HUES48 (cell line): ENCODE results near the gene NANP.
"Not testable (repeated sequence)": the region's sequence is repeated elsewhere in the genome, so short reads cannot be mapped to it uniquely, and the experiment has no call there.

ENCODE experiments used
- H3K27ac ChIP-seq: one replicate; pipeline ENCODE4 v1.7.0; 2013; ENCODE audit warnings: low read depth, low read length, inconsistent platforms
- H3K27me3 ChIP-seq: 2 replicates; pipeline ENCODE4 v1.6.1; 2013; ENCODE audit warnings: mild to moderate bottlenecking, low read length; ENCODE audit not compliant: control insufficient read depth, insufficient read depth
- H3K36me3 ChIP-seq: 2 replicates; pipeline ENCODE4 v1.6.1; 2013; ENCODE audit warnings: low read length; ENCODE audit not compliant: control insufficient read depth, insufficient read depth
- H3K4me1 ChIP-seq: 2 replicates; pipeline ENCODE4 v1.6.1; 2013; ENCODE audit warnings: mild to moderate bottlenecking, low read length; ENCODE audit not compliant: control insufficient read depth, insufficient read depth
- H3K4me3 ChIP-seq: 2 replicates; pipeline ENCODE4 v1.5.1; 2013; ENCODE audit warnings: mild to moderate bottlenecking, low read depth, low read length
- H3K9ac ChIP-seq: 2 replicates; pipeline ENCODE4 v1.6.1; 2013; ENCODE audit warnings: mild to moderate bottlenecking, low read depth, low read length, moderate library complexity
- H3K9me3 ChIP-seq: 2 replicates; pipeline ENCODE4 v1.6.1; 2013; ENCODE audit warnings: low read length; ENCODE audit not compliant: control insufficient read depth, insufficient read depth

NANP gene

DNA sequence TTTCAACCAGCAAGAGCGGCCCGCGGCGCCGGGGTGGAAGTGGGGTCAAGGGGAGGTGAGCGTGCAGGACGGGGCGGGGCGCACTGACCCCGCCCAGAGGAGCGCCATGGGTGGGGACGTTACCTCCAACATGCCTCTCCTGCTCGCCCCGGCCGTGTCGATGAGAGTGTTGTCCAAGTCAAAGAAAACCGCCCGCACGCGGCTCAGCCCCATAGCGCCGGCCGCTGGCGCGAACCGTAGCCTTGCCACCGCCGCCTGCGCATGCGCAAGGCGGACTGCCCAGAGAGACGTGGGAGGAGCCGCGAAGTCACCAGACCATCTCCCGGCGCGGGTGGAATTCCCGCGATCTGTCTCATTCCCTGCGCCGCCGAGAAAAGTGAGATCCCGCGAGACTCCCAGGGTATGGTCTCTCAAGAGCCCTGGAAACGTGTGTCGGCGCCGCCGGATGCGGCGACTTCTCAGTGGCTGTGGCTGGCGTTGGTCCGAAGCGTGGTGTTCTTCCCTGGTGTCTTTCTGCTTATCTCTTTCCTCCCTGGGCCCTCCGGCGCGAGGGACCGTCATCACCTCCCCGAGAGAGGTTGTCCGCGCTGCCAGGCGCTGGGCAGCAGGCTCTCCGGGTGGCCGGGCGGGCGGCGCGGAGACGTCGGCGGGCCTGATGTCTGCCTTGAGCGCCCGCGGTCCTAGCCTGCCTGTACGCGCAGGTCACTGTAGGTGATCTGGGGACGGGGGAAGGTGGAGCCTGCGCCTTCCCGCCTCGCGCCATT lies at the start of gene NANP:
Gene NANP, minus strand, starts transcription at position 279 of the 764 bp plus-strand sequence. Its CDS starts 66 bp downstream, at position 213.
- peak within 1 kb of the TSS; percentile 80 for H3K9ac ChIP-seq
- H3K27me3 ChIP-seq = peaks cover 22% of the 10 kb centered on the region
- no peaks in the 10 kb centered on the region for H3K36me3 ChIP-seq

DNA sequence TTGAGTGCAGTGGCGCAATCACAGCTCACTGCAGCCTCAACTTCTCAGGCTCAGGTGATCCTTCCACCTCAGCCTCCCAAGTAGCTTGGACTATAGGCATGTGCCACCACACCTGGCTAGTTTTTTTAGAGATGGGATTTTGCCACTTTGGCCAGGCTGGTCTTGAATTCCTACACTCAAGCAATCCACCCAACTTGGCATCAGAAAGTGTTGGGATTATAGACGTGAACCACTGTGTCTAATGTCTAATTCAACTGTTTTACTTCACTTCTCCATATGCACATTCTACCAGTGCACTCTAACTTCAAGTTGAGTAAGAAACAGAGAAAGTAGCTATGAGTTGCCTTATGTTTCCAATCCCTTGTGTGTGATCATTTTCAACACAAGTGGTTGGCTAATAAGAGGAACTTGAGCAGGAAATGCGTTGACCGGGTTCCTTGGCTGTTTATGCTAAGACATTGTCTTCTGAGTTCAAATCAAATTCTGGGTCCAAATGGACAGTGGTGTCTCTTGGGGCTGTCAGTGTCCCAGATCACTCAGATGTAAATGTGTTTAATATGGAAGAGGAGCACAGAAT lies 48.9 kb upstream of the NANP start:
- H3K4me3 ChIP-seq = no peak overlapping the region
- peaks cover 45% of the 10 kb centered on the region for H3K36me3 ChIP-seq

More for the DNA sequence above, at the start of gene NANP:
- Histone ChIP-seq H3K4me1 (peaks cover 23% of the 10 kb centered on the region), H3K9me3 (no peaks in the 10 kb centered on the region), H3K27ac (peak within 1 kb of the TSS; percentile 74), H3K4me3 (peak within 1 kb of the TSS; percentile 68)

DNA sequence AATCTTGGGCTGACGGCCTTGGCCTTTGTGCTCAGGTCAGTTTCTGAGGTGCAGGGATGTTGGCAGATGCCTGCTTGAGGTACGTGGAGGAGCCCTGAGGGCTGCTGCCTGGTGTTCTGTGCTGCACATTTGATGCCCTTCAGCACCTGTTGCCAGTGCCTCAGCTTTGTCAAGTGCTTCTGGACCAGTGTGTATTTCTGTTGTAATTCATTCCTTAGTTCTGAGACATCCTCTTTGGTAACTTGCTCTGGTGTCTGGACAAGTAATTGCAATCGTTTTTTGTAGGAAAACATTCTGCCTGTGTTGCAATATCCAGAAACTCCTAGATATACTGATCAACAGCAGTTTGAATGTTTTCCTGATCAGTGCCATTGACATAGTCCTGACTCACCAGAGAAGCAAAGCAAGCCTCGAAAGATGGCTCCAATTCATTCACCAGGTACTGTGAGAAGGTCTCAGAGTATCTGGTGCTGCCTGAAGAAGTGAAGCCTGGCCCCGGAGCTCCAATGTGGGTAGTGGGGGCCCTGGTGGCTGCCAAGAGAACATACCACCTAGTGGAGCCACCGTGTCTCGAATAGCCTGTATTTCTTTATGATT lies 46.1 kb upstream of the NANP start:
- Histone ChIP-seq H3K27ac (no peak overlapping the region), H3K4me1 (no peaks in the 10 kb centered on the region), H3K4me3 (no peak overlapping the region)

More for the DNA sequence above, 48.9 kb upstream of the NANP start:
- Histone ChIP-seq H3K27ac (no peak overlapping the region), H3K27me3 (no peaks in the 10 kb centered on the region), H3K4me1 (no peaks in the 10 kb centered on the region), H3K9ac (no peak overlapping the region), H3K9me3 (no peaks in the 10 kb centered on the region)

DNA sequence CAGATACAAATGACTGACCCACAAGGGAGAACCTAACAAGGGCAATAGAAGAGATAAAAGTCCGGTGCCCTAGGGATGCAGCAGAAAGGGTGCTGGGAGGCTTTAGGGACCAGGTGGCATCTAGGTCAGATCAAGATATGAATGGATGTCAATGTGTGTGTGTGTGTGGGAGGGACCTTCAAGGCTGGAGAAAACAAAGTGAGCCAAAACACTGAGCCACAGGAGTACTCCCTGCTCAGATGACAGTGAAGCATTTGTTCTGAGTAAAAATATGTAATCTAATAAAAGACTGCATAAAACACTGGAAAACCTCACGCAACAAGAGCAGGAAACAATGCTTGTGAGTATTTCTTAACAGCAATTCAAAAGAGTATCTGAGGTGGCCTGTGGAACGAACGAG lies 44.6 kb upstream of the NANP start:
- H3K9me3 ChIP-seq = no peaks in the 10 kb centered on the region
- no peak overlapping the region for H3K9ac ChIP-seq
- H3K27ac ChIP-seq = no peak overlapping the region
- H3K4me3 ChIP-seq = no peak overlapping the region
- no peaks in the 10 kb centered on the region for H3K27me3 ChIP-seq
- H3K36me3 ChIP-seq = peaks cover 6% of the 10 kb centered on the region; the same call in 1 of the 2 replicates
- no peaks in the 10 kb centered on the region for H3K4me1 ChIP-seq

More for the DNA sequence above, 46.1 kb upstream of the NANP start:
- no peak overlapping the region for H3K9ac ChIP-seq
- peaks cover 20% of the 10 kb centered on the region for H3K36me3 ChIP-seq
- H3K9me3 ChIP-seq = no peaks in the 10 kb centered on the region
- H3K27me3 ChIP-seq = no peaks in the 10 kb centered on the region

DNA sequence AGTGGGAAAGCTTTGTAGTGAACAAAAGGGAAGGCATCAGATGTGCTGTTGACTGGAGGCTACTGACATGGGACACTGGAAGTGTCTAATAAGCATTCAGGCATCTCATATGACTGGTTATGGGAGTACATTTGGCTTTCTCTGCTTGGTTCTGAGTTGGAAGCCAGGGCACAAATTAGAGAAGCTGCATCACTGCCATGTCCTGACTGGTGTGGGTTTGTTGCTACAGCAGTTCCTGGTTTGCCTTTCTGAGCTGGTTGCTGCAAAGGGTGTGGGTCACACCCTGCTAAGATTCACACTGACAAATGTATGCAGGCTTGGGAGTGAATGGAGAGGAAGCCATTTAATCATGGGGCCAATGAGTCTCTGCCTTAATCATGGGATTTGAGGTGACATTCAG lies 36.2 kb upstream of the NANP start:
- Histone ChIP-seq H3K4me3 (no peak overlapping the region), H3K27ac (no peak overlapping the region), H3K36me3 (no peaks in the 10 kb centered on the region), H3K9ac (no peak overlapping the region), H3K27me3 (no peaks in the 10 kb centered on the region), H3K9me3 (no peaks in the 10 kb centered on the region), H3K4me1 (no peaks in the 10 kb centered on the region)

DNA sequence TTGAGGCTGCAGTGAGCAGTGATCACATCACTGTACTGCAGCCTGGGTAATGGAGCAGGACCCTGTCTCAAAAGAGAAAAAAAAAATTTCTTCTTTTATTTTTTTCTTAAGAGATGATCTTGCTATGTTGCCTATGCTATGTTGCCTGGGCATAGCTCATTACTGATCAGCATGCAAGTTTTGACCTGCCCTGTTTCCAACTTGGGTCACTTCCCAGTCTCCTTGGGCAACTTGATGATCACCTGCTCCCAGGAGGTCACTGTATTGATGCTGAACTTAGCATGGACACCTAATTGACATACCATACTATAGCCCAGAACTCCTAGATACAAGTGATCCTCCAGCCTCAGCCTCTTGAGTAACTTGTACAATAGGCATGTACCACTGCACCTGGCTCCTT lies 30.7 kb upstream of the NANP start:
- H3K27ac ChIP-seq = no peak overlapping the region
- H3K36me3 ChIP-seq = no peaks in the 10 kb centered on the region
- no peaks in the 10 kb centered on the region for H3K4me1 ChIP-seq
- no peak overlapping the region for H3K4me3 ChIP-seq
- H3K27me3 ChIP-seq = no peaks in the 10 kb centered on the region
- no peak overlapping the region for H3K9ac ChIP-seq
- no peaks in the 10 kb centered on the region for H3K9me3 ChIP-seq

DNA sequence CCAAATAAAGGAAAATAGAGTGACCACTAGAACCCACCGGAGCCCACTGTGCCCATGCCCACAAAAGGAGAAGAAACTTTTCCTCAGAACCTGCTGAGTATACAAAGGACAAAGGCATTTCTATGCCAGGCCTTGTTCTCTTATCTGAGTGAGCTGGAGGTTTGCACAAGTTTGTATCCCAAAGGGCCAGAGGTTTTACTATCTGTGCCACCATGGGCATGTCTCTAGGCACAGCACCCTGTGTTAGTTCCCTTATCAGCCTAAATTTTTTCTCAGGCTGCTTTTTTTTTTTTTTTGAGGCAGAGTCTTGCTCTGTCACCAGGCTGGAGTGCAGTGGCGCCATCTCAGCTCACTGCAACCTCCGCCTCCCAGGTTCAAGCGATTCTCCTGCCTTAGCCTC lies 29.1 kb upstream of the NANP start:
- not testable (repeated sequence) for H3K27me3 ChIP-seq

DNA sequence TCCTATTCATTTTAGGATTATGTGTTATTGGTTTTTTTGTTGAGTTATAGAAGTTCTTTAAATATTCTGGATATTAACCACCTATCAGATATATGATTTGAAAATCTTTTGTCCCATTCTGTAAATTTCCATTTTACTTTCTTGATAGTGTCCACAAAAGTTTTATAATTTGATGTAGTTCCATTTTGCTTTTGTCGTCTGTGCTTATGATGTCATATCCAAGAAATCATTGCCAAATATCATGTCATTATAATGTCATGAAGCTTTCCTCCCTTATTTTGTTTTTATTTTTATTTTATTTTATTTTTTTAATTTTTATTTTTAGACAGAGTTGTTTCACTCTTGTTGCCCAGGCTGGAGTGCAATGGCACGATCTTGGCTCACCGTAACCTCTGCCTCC lies 21.0 kb upstream of the NANP start:
- peaks cover 16% of the 10 kb centered on the region for H3K4me1 ChIP-seq
- H3K9ac ChIP-seq = no peak overlapping the region
- H3K27me3 ChIP-seq = no peaks in the 10 kb centered on the region
- no peak overlapping the region for H3K27ac ChIP-seq
- H3K36me3 ChIP-seq = no peaks in the 10 kb centered on the region
- peaks cover 5% of the 10 kb centered on the region; the same call in 1 of the 2 replicates for H3K9me3 ChIP-seq
- no peak overlapping the region for H3K4me3 ChIP-seq

More for the DNA sequence above, 29.1 kb upstream of the NANP start:
- H3K9me3 ChIP-seq, H3K27ac ChIP-seq, H3K9ac ChIP-seq, H3K4me1 ChIP-seq, H3K4me3 ChIP-seq, H3K36me3 ChIP-seq: not testable (repeated sequence)

DNA sequence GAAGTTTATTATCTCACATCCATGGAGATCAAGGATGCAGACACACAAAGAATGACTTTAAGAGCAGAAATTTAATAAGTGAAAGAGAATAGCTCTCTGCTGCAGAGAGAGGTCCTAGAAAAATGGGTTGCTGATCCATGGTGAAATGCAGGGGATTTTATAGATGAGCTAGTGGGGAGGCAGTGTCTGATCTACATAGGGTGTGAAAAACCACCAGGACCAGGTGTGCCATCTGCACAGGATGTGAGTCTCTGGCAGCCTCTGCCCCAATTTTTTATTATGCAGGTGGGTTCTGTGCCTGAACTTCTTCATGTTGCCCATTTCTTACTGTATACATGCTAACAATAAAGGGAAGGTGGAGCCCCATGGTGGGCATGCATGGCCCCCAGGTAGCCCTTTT lies 19.9 kb upstream of the NANP start:
- peaks cover 5% of the 10 kb centered on the region; the same call in 1 of the 2 replicates for H3K9me3 ChIP-seq
- no peak overlapping the region for H3K27ac ChIP-seq
- no peaks in the 10 kb centered on the region for H3K27me3 ChIP-seq
- no peak overlapping the region for H3K4me3 ChIP-seq
- H3K36me3 ChIP-seq = no peaks in the 10 kb centered on the region
- no peak overlapping the region for H3K9ac ChIP-seq
- peaks cover 16% of the 10 kb centered on the region for H3K4me1 ChIP-seq

- Histone ChIP-seq H3K9me3 (peaks cover 22% of the 10 kb centered on the region), H3K36me3 (peaks cover 17% of the 10 kb centered on the region; the same call in 1 of the 2 replicates), H3K27ac (no peak overlapping the region), H3K4me3 (no peak overlapping the region), H3K4me1 (peaks cover 2% of the 10 kb centered on the region), H3K27me3 (no peaks in the 10 kb centered on the region), H3K9ac (no peak overlapping the region)
These were observed 13.4 kb upstream of the NANP start for GRCh38 chr20:25637247-25637646.
